AG20443 (cell line): ENCODE results near the gene ATP6V1G1.

ENCODE experiments used
- DNase-seq: peaks from one replicate; pipeline ENCODE4 v3.0.0; 2012; ENCODE audit warnings: low spot score, mixed read lengths

ATP6V1G1 gene

GRCh38 chr9:114612272-114612923 is 24.8 kb downstream of the ATP6V1G1 start:
- no peak for DNase-seq

GRCh38 chr9:114613087-114613486 is 25.5 kb downstream of the ATP6V1G1 start:
- DNase-seq: no peak

- DNase-seq: no peak
These were observed 26.4 kb downstream of the ATP6V1G1 start for GRCh38 chr9:114613919-114614318.

GRCh38 chr9:114614373-114614772 is 26.8 kb downstream of the ATP6V1G1 start:
- DNase-seq: no peak

DNA sequence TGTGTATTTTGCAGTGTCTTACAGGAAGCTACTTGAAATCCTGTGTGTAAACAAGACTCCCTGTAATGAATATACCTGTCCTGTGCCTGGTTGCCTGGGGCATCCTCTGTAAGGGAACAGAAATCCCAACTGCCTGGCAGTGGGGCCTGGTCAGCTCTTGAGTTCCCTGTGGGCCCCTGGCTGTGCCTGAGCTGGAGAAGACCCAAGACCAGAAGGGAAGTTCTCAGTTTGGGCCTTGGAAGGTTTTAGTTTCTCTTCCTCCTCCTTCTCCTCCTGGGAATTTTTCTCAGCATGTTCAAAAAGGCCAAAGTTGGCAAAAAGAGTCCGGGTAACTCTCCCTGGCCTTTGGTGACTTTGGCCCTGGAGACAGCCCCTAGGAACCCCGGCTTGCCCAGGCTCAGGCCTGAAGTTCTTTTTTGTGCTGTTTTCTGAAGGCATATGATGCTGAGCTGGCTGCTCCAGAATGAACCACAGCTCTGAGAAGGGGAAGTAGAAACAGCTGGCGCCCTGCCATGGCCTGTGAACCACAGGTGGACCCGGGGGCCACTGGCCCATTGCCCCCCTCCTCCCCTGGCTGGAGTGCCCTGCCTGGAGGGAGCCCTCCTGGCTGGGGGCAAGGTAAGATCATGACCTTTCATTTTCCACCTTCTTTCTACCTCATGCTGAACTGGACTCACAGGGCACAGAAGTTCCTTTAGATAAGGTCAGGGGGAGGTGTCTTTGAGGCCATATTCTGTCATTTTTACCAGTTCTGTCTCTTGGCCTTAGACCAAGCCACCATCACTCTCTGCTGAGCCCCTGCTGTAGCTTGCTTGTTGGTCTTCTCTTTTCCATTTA is 29.3 kb downstream of the ATP6V1G1 start:
- DNase-seq: no peak

- DNase-seq: no peak
These were observed 31.7 kb downstream of the ATP6V1G1 start for GRCh38 chr9:114619191-114619761.

DNA sequence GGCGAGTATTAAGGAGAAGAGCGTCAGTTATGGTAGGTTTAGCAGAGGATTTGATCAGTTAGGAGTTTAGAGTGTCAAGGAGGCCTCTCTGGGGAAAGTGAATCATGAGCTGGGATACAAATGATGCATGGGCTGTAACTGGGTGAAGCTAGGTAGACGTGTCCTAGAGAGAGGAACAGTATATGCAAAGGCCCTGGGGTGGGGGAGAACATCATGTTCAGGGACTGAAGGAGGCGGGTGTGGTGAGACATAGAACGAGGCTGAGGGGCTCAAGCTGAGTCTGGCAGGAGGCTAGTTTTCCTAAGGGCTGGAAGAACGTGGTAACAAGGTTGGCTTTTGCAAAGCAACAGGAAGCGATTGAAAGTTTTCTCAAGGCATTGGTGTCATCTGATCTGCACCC is 34.0 kb downstream of the ATP6V1G1 start:
- DNase-seq: no peak

DNA sequence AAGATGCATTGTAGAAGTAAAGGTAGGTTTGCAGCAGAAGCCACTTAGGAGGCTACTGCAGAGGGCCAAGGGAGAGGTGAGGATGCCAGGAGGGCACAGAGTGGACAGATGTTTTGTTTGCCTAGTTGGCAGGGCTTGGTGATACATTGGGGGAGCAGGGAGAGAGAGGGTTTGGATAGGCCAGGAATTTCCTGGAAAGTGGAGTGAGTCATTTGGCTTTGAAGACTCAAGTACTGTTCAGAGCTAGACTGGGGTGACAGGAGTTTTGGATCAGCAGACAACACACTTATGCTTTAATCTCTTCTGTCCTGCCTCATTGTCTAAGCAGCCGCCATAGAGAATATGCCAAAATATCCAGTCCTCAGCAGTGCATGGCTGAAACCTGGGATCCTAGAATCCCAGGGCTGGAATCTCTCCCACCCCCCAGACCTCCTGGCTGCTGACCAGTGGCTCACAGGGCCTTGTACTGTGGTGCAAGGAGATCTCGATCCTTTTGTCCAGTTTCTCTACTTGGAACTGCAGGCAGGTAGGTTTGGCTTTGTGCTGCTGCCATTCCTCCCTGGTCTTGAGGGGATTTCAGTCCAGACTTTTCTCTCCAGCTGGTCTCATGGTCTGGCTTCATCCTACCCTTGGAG is 34.5 kb downstream of the ATP6V1G1 start:
- peak; percentile 81 for DNase-seq

GRCh38 chr9:114624677-114625076 is 37.1 kb downstream of the ATP6V1G1 start:
- no peak for DNase-seq

DNA sequence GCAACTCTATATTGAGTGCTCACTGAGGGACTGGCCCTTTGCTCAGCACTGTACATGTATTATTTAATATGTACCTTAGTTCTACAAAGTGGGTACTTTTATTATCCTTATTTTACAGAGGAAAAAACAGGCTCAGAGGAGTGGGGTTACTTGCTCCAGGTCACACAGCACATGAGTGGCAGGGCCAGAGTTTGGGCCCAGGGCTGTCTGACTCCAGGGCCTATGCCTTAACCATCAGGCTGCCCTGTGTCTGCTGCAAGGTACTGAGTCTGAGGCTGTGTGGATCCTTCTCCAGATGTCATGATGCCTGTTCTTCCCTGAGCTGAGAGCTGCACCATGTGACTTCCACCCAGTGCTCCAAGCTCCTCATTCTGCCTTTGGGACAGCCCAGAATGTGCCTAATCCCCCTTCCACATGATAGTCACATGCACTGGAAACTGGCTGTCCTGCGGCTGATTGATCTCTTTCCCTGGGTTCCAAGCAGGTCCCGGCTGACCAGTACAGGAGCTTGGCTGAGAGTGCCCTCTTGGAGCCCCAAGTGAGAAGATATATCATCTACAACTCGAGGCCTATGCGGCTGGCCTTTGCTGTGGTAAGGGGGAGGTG is 38.9 kb downstream of the ATP6V1G1 start:
- no peak for DNase-seq

DNA sequence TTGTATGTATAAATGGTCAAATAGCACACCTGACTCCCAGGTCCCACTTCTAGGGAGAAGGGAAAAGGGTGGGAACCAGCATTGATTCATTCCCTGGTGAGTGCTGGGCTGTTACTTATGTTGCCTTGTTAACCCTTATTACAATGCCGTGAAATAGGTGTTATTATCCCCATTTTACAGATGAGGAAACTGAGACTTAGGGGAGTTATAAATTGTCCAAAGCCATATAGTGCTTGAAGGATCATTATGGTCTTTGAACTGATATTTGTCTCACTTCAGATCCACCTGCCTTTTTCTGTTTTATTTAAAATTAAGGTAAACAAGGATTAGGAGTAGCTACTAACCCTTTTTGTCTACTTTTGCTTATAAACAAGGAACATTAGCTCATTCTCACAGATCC is 40.0 kb downstream of the ATP6V1G1 start:
- DNase-seq: no peak

- no peak for DNase-seq
These were observed 42.1 kb downstream of the ATP6V1G1 start for GRCh38 chr9:114629563-114630090.

DNA sequence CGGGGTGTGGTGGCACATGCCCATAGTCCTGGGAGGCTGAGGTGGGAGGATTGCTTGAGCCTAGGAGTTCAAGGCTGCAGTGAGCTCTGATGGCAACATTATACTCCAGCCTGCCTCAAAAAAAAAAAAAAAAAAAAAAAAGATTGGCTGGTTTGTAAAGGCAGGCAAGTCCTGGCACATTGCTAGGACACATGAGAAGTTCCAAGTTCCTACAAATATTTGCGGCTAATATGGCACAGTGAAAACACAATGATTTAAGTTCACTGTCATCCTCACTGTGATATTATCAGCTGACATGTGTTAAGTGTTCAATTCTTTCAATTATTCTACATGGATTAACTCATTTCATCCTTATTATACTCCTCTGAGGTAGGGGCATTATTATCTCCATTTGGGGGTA is 43.6 kb downstream of the ATP6V1G1 start:
- DNase-seq: no peak

GRCh38 chr9:114633438-114634089 is 46.0 kb downstream of the ATP6V1G1 start:
- no peak for DNase-seq

DNA sequence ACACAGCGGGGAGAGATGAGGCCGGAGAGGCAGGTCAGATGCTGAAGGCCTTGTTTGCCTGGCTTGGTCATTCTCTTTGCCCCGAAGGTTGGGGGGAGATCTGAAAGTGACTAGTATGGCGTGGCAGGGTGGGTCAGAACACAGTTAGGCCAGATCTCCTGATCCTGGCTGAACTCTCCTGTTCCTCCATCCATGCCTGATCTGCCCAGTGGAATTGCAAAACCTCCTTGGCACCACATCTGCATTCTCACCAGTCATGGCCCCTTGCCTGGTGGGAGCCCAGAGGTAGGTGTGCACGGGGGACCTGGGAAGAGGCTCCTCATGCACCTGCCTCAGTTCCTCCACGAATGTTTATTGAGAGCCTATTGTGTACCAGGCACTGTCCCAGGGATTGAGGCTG is 46.8 kb downstream of the ATP6V1G1 start:
- no peak for DNase-seq

- no peak for DNase-seq
These were observed 50.8 kb downstream of the ATP6V1G1 start for GRCh38 chr9:114638404-114638803.

DNA sequence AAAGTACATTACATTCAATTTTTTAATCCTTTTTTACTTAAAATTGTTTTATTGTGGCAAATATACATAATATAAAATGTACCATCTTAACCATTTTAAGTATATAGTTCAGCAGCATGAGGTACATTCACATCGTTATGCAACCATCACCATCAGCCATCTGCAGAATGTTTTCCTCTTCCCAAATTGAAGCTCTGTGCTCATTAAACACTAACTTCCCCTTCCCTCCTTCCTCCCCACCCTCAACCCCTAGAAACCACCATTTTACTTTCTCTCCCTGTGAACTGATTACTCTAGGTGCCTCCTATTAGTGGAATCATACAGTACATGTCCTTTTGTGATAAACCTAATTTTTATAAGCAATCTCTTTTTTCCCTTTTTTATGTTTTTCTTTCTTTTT is 54.4 kb downstream of the ATP6V1G1 start:
- no peak for DNase-seq

GRCh38 chr9:114643001-114643400 is 55.4 kb downstream of the ATP6V1G1 start:
- DNase-seq: no peak

DNA sequence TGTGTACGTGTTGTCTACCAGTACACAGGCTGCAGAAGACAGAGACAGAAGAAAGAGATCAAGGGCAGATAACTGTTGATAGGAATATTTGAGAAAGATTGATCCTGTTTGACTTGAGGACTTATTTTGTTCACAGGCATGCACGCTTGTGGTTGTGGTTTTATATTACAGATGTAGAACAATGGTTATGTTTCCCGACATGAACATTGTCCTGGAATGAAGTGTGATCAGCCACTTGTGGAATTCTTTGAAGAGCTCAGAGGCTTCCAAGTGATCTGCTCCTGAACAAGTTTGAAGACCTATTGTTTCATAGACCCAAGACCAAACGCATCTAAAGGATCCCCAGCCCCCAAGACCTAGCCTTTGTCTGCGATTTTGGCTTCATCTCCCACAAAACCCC is 56.3 kb downstream of the ATP6V1G1 start:
- DNase-seq: no peak
